HG03342 (cell line): Measurements from ENCODE around the gene CAMKK1.

ENCODE experiments used
- ATAC-seq: cut with Tn5 transposase; IDR thresholded peaks from one replicate; pipeline ENCODE4 v1.9.1; 2021; ENCODE audit warnings: mild to moderate bottlenecking, moderate library complexity; ENCODE audit not compliant: unreplicated experiment

The CAMKK1 gene

GRCh38 chr17:3815122-3815521, 77.7 kb downstream of the CAMKK1 start:
- ATAC-seq = no peak

GRCh38 chr17:3814361-3814760, 78.5 kb downstream of the CAMKK1 start:
- no peak for ATAC-seq

DNA sequence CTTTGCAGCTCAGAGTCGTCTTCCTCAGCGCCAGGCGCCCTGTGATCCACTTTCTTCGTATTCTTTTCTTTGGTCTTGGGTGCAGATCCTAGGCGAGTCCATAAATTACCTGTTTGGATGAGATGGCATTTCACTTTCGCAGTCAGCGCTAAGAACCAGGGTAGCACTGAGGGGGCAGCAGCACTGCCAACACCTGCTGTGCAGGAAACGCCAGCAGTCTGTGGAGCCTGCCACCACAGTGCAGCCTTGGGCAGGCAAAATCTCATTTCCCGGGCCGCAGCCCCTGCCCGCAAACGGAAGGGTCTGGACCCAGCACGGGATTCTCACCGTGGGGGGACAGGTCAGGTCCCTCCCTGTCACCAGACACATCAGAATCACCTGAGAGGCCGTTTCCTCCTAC, 79.7 kb downstream of the CAMKK1 start:
- ATAC-seq = no peak

DNA sequence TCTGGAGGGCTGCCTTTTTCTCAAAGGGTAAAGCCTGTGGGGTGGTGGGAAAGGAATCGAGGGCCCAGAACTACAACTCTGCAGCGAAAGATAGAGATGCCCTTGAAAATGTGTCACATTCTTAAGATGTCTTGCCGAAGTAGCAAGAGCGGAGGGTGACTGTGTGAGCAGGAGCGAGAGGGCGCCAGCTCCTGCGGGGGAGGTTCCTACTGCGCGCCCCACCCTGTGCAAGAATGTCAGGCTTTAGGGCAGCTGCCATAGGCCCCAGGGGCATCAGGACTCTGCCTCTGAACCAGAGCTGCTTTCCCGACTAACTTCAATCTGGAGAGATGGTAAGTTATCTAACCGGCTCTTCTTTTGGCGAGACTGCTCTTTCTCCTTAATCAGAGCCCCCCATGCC, 80.1 kb downstream of the CAMKK1 start:
- no peak for ATAC-seq

- no peak for ATAC-seq
Measured at GRCh38 chr17:3812284-3812683, 80.6 kb downstream of the CAMKK1 start.
